ENCODE data around the gene GPR78.
A peak's percentile ranks its signal among the peaks of the same experiment; 100 is the strongest.

The GPR78 gene

GRCh38 chr4:8603931-8604330, 23.7 kb downstream of the GPR78 start:
- H3K4me3 ChIP-seq (ENCODE audit: low read depth, low read length): no peak overlapping the region
- no peak for DNase-seq (ENCODE audit: low read depth)
- TF ChIP-seq, protein P1, sequence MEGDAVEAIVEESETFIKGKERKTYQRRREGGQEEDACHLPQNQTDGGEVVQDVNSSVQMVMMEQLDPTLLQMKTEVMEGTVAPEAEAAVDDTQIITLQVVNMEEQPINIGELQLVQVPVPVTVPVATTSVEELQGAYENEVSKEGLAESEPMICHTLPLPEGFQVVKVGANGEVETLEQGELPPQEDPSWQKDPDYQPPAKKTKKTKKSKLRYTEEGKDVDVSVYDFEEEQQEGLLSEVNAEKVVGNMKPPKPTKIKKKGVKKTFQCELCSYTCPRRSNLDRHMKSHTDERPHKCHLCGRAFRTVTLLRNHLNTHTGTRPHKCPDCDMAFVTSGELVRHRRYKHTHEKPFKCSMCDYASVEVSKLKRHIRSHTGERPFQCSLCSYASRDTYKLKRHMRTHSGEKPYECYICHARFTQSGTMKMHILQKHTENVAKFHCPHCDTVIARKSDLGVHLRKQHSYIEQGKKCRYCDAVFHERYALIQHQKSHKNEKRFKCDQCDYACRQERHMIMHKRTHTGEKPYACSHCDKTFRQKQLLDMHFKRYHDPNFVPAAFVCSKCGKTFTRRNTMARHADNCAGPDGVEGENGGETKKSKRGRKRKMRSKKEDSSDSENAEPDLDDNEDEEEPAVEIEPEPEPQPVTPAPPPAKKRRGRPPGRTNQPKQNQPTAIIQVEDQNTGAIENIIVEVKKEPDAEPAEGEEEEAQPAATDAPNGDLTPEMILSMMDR (IDR thresholded peaks at IDR 0.05; ENCODE audit: low read depth, low read length, missing control alignments): no peak

- H3K4me3 ChIP-seq (ENCODE audit: low read depth, low read length): no peak overlapping the region
- TF ChIP-seq, protein P1 (IDR thresholded peaks at IDR 0.05; ENCODE audit: low read depth, low read length, missing control alignments): no peak
- DNase-seq (ENCODE audit: low read depth): no peak
Observed at GRCh38 chr4:8605289-8605688, 25.1 kb downstream of the GPR78 start.

GRCh38 chr4:8606476-8606875, 26.3 kb downstream of the GPR78 start:
- no peak overlapping the region for H3K4me3 ChIP-seq (ENCODE audit: low read depth, low read length)
- DNase-seq (ENCODE audit: low read depth): no peak
- TF ChIP-seq, protein P1 (IDR thresholded peaks at IDR 0.05; ENCODE audit: low read depth, low read length, missing control alignments): no peak

DNA sequence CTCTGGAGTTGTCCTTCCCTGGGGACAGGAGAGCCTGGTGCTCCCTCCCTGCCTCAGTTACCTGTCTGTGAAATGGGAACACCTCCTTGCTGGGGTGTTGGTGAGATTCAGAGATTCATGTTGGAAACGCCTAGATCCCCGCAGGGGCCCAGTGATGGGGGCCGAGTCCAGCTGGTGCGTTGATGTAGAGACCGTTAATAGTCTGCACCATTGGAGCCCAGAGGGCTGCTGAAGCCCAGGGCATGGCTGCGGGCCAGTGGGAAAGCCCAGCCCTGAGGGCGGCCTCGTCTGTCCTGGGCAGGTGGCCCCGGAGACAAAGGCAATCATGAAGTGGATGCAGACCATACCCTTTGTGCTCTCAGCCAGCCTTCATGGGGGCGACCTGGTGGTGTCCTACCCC, 26.8 kb downstream of the GPR78 start:
- TF ChIP-seq, protein P1 (IDR thresholded peaks at IDR 0.05; ENCODE audit: low read depth, low read length, missing control alignments): no peak
- DNase-seq (ENCODE audit: low read depth): no peak
- H3K4me3 ChIP-seq (ENCODE audit: low read depth, low read length): no peak overlapping the region

- TF ChIP-seq, protein P1 (IDR thresholded peaks at IDR 0.05; ENCODE audit: low read depth, low read length, missing control alignments): peak; percentile 91
- no peak overlapping the region for H3K4me3 ChIP-seq (ENCODE audit: low read depth, low read length)
- no peak for DNase-seq (ENCODE audit: low read depth)
Observed at GRCh38 chr4:8607603-8608481, 27.6 kb downstream of the GPR78 start.

GRCh38 chr4:8608714-8609391, 28.7 kb downstream of the GPR78 start:
- no peak overlapping the region for H3K4me3 ChIP-seq (ENCODE audit: low read depth, low read length)
- peak; percentile 4 for DNase-seq (ENCODE audit: low read depth)
- TF ChIP-seq, protein P1 (IDR thresholded peaks at IDR 0.05; ENCODE audit: low read depth, low read length, missing control alignments): no peak

Data from GM12864 (cell line).